IMR-90 (cell line): ENCODE results near the gene PATL2. TPM values are rescaled to one million over a fixed set of nuclear protein-coding genes. Genes with fewer than 3 reads are reported as not detected.

Source experiments
- ATAC-seq: fragments of 200-7000 bp; cut with Tn5 transposase; 2 replicates; pipeline ENCODE4 v1.9.1; 2020; ENCODE audit warnings: low read depth, mild to moderate bottlenecking, moderate library complexity
- BruUV-seq: library from RNA; stranded (reverse); fragments of 400-500 nt; replicated peaks from 2 replicates; lab custom pipeline; 2021; lab: Mats Ljungman, UMichigan
- CTCF ChIA-PET: fragments of 300-600 bp; formaldehyde crosslinking; extraction: SDS; loops from one replicate; lab custom pipeline; 2021; ENCODE audit warnings: antibody characterized with exemption; lab: Yijun Ruan, JAX
- POLR2A ChIA-PET: fragments of 300-600 bp; sonication (Branson Sonifier 250); formaldehyde crosslinking; loops from one replicate; lab custom pipeline; 2022; ENCODE audit warnings: antibody characterized with exemption; ENCODE audit not compliant: unreplicated experiment; lab: Charles Lee
- DNase-seq: peaks from one replicate; pipeline ENCODE4 v3.0.0; 2013
- H2AFZ ChIP-seq: replicated peaks from 2 replicates; pipeline ENCODE3; 2013; ENCODE audit warnings: low read length, mild to moderate bottlenecking; ENCODE audit not compliant: poor library complexity
- H2AK5ac ChIP-seq: 2 replicates; pipeline ENCODE4 v1.6.1; 2013; ENCODE audit warnings: low read depth, low read length, inconsistent platforms
- H2AK9ac ChIP-seq: replicated peaks from 2 replicates; pipeline ENCODE3; 2013; ENCODE audit warnings: mild to moderate bottlenecking, low read depth, low read length, moderate library complexity; ENCODE audit not compliant: poor library complexity
- H2BK120ac ChIP-seq: 2 replicates; pipeline ENCODE4 v1.6.1; 2013; ENCODE audit warnings: low read depth, low read length, inconsistent platforms
- H2BK15ac ChIP-seq: 3 replicates; pipeline ENCODE4 v1.6.1; 2013; ENCODE audit warnings: low read depth, low read length, inconsistent platforms
- H2BK20ac ChIP-seq: 2 replicates; pipeline ENCODE4 v1.6.1; 2013; ENCODE audit warnings: low read depth, mild to moderate bottlenecking, inconsistent platforms, low read length, moderate library complexity
- H2BK5ac ChIP-seq: 2 replicates; pipeline ENCODE4 v1.6.1; 2013; ENCODE audit warnings: mild to moderate bottlenecking, low read depth, low read length, inconsistent platforms; ENCODE audit not compliant: poor library complexity, severe bottlenecking
- H3K14ac ChIP-seq: replicated peaks from 2 replicates; pipeline ENCODE4 v1.6.1; 2013; ENCODE audit warnings: low read depth, low read length, inconsistent platforms
- H3K18ac ChIP-seq: 2 replicates; pipeline ENCODE4 v1.6.1; 2013; ENCODE audit warnings: low read depth, low read length, control low read depth
- H3K23ac ChIP-seq: 2 replicates; pipeline ENCODE4 v1.6.1; 2013; ENCODE audit warnings: low read depth, low read length, inconsistent platforms
- H3K27ac ChIP-seq: 2 replicates; pipeline ENCODE4 v1.5.1; 2013; ENCODE audit warnings: mild to moderate bottlenecking, control low read depth, low read length; ENCODE audit not compliant: insufficient read depth
- H3K27me3 ChIP-seq: 2 replicates; pipeline ENCODE4 v1.6.1; 2013; ENCODE audit warnings: low read length; ENCODE audit not compliant: control insufficient read depth, insufficient read depth
- H3K36me3 ChIP-seq: 2 replicates; pipeline ENCODE4 v1.6.1; 2013; ENCODE audit warnings: low read length, mixed read lengths; ENCODE audit not compliant: control insufficient read depth, insufficient read depth
- H3K4ac ChIP-seq: 2 replicates; pipeline ENCODE4 v1.6.1; 2013; ENCODE audit warnings: low read depth, low read length, inconsistent platforms
- H3K4me1 ChIP-seq: 2 replicates; pipeline ENCODE4 v1.6.1; 2013; ENCODE audit warnings: low read length, mixed read lengths; ENCODE audit not compliant: control insufficient read depth, insufficient read depth
- H3K4me2 ChIP-seq: 2 replicates; pipeline ENCODE4 v1.6.1; 2013; ENCODE audit warnings: low read depth, mild to moderate bottlenecking, control low read depth, low read length, moderate library complexity
- H3K4me3 ChIP-seq: 2 replicates; pipeline ENCODE4 v1.5.1; 2013; ENCODE audit warnings: low read depth, mild to moderate bottlenecking, control low read depth, low read length, moderate library complexity; ENCODE audit not compliant: insufficient read depth
- H3K56ac ChIP-seq: 2 replicates; pipeline ENCODE4 v1.6.1; 2013; ENCODE audit warnings: low read length, inconsistent platforms; ENCODE audit not compliant: insufficient read depth; ENCODE audit errors: extremely low read depth
- H3K79me1 ChIP-seq, 2 experiments: 2 replicates each; pipeline ENCODE4 v1.6.1; 2013; ENCODE audit warnings: low read length in 2 of 2, inconsistent platforms in 1 of 2, low read depth in 1 of 2
- H3K9ac ChIP-seq: 2 replicates; pipeline ENCODE4 v1.6.1; 2013; ENCODE audit warnings: low read depth, low read length, control low read depth
- H3K9me1 ChIP-seq: 2 replicates; pipeline ENCODE4 v1.6.1; 2013; ENCODE audit warnings: low read length, inconsistent platforms; ENCODE audit not compliant: insufficient read depth
- H3K9me3 ChIP-seq: 2 replicates; pipeline ENCODE4 v1.6.1; 2013; ENCODE audit warnings: low read length; ENCODE audit not compliant: control insufficient read depth, insufficient read depth
- H4K20me1 ChIP-seq: 2 replicates; pipeline ENCODE4 v1.6.1; 2013; ENCODE audit warnings: low read length, inconsistent platforms; ENCODE audit not compliant: insufficient read depth
- H4K5ac ChIP-seq: 2 replicates; pipeline ENCODE4 v1.6.1; 2013; ENCODE audit warnings: mild to moderate bottlenecking, low read depth, low read length, control low read depth
- H4K8ac ChIP-seq, 2 experiments: 2 replicates each; pipeline ENCODE4 v1.6.1; 2013; ENCODE audit warnings: low read depth in 2 of 2, low read length in 2 of 2, control low read depth in 1 of 2, inconsistent platforms in 1 of 2
- H4K91ac ChIP-seq: 2 replicates; pipeline ENCODE4 v1.6.1; 2013; ENCODE audit warnings: low read depth, low read length, inconsistent platforms; ENCODE audit not compliant: insufficient read depth
- BHLHE40 ChIP-seq: fragments of 150-350 bp; IDR thresholded peaks from 2 replicates; pipeline ENCODE4 v1.6.1; 2016; ENCODE audit warnings: mild to moderate bottlenecking, low read depth, low read length
- CEBPB ChIP-seq: IDR thresholded peaks from 2 replicates; pipeline ENCODE4 v1.6.1; 2012; ENCODE audit warnings: low read depth, low read length, improper control_type of control experiment
- CHD1 ChIP-seq: IDR thresholded peaks from 2 replicates; pipeline ENCODE4 v1.6.1; 2012; ENCODE audit warnings: low read depth, low read length, improper control_type of control experiment
- CTCF ChIP-seq: conservative IDR thresholded peaks from 2 replicates; pipeline ENCODE4 v1.5.1; 2012; ENCODE audit warnings: mild to moderate bottlenecking, low read depth, low read length, improper control_type of control experiment
- ELK1 ChIP-seq: fragments of 150-350 bp; IDR thresholded peaks from 2 replicates; pipeline ENCODE4 v1.6.1; 2016; ENCODE audit warnings: low read depth, mild to moderate bottlenecking, low read length, moderate library complexity, borderline replicate concordance
- FOS ChIP-seq: fragments of 150-350 bp; IDR thresholded peaks from 2 replicates; pipeline ENCODE4 v1.6.1; 2016; ENCODE audit warnings: low read depth, low read length
- MAFK ChIP-seq: IDR thresholded peaks from 2 replicates; pipeline ENCODE4 v1.6.1; 2012; ENCODE audit warnings: low read depth, low read length, improper control_type of control experiment
- MAZ ChIP-seq: IDR thresholded peaks from 2 replicates; pipeline ENCODE4 v1.6.1; 2012; ENCODE audit warnings: low read depth, mild to moderate bottlenecking, low read length, improper control_type of control experiment, moderate library complexity, borderline replicate concordance
- MXI1 ChIP-seq: IDR thresholded peaks from 2 replicates; pipeline ENCODE4 v1.6.1; 2012; ENCODE audit warnings: low read depth, mild to moderate bottlenecking, low read length, moderate library complexity, borderline replicate concordance
- NFE2L2 ChIP-seq: fragments of 150-350 bp; IDR thresholded peaks from 2 replicates; pipeline ENCODE4 v1.6.1; 2016; ENCODE audit warnings: low read depth, mild to moderate bottlenecking, low read length
- POLR2A ChIP-seq: IDR thresholded peaks from 2 replicates; pipeline ENCODE4 v1.6.1; 2012; ENCODE audit warnings: mild to moderate bottlenecking, low read depth, low read length
- RAD21 ChIP-seq: IDR thresholded peaks from 2 replicates; pipeline ENCODE4 v1.6.1; 2012; ENCODE audit warnings: low read length, improper control_type of control experiment
- RCOR1 ChIP-seq: IDR thresholded peaks from 2 replicates; pipeline ENCODE4 v1.6.1; 2012; ENCODE audit warnings: mild to moderate bottlenecking, low read length, improper control_type of control experiment; ENCODE audit not compliant: insufficient replicate concordance
- RFX5 ChIP-seq: IDR thresholded peaks from 2 replicates; pipeline ENCODE4 v1.8.0; 2012; ENCODE audit warnings: low read depth, mild to moderate bottlenecking, low read length, moderate library complexity
- USF2 ChIP-seq: fragments of 150-350 bp; IDR thresholded peaks from 2 replicates; pipeline ENCODE4 v1.6.1; 2017; ENCODE audit warnings: mild to moderate bottlenecking, antibody characterized with exemption, low read length, low read depth
- WGBS, 2 experiments: methylation state at CpG; one replicate each; pipeline versions ENCODE4 v1.1.5 to v1.1.7; 2013; ENCODE audit warnings: missing lambda C conversion rate in 2 of 2; ENCODE audit not compliant: insufficient read length in 1 of 2; ENCODE audit errors: extremely low coverage in 2 of 2; 5-methylcytosine and 5-hydroxymethylcytosine counted together
- dilution Hi-C: fragments of 300-500 bp; cut with HindIII; formaldehyde crosslinking; loops from one replicate; pipeline ENCODE4 v1.14.3; 2018; ENCODE audit warnings: low sequenced_read_pairs; ENCODE audit not compliant: unreplicated experiment
- in situ Hi-C: fragments of 300-500 bp; cut with MboI; formaldehyde crosslinking; loops from 3 replicates; pipeline ENCODE4 v1.14.3; 2019; ENCODE audit warnings: low sequenced_read_pairs, inconsistent platforms, mixed read lengths
- intact Hi-C: fragments of 100-400 bp; cut with micrococcal nuclease; formaldehyde crosslinking; loops from 2 replicates; pipeline ENCODE4 v1.10.0; 2022
- polyA plus RNA-seq, 3 experiments: library from polyadenylated mRNA; depleted of rRNA; stranded (reverse); fragments of >200 nt; gene quantifications; 2 replicates each; pipeline ENCODE4 v1.2.3, GENCODE V29; 2012; ENCODE audit warnings: low replicate concordance in 1 of 3
- total RNA-seq: library from RNA; depleted of rRNA; stranded (reverse); fragments of >200 nt; gene quantifications from 2 replicates; pipeline ENCODE4 v1.2.3, GENCODE V29; 2012

The PATL2 gene
- total and polyA plus RNA-seq, 2 of the 4 experiments (the other 2 are of a cell fraction) = 0.10 TPM; not detected in 1

GRCh38 chr15:44668921-44669320 lies 42.2 kb downstream of the PATL2 start:
- Histone ChIP-seq H4K20me1 (no peaks in the 10 kb centered on the region), H3K79me1 (no peaks in the 10 kb centered on the region; a peak in 1 of 4 replicates), H3K14ac (no peak overlapping the region), H3K4ac (no peak overlapping the region), H2AK5ac (no peak overlapping the region), H4K8ac (no peak overlapping the region), H2BK5ac (no peak overlapping the region), H2BK20ac (no peak overlapping the region), H2AK9ac (no peak overlapping the region), H3K4me2 (no peak overlapping the region), H3K23ac (no peak overlapping the region), H2BK120ac (no peak overlapping the region), H3K36me3 (no peaks in the 10 kb centered on the region), H3K27me3 (peaks cover 18% of the 10 kb centered on the region), H2BK15ac (no peak overlapping the region), H3K56ac (no peak overlapping the region), H3K4me3 (no peak overlapping the region), H4K5ac (no peak overlapping the region), H4K91ac (no peak overlapping the region), H3K18ac (no peak overlapping the region), H3K9me3 (no peaks in the 10 kb centered on the region), H3K4me1 (no peaks in the 10 kb centered on the region), H3K9ac (no peak overlapping the region), H3K27ac (no peak overlapping the region), H2AFZ (no peak overlapping the region), H3K9me1 (0 out of 2 replicates have a peak, but pooled peaks cover 3% of the 10 kb centered on the region)
- intact Hi-C loops (loop anchor here (5.0 kb wide), 1 partner anchor 33 kb away; no protein-coding TSS in a partner anchor), in situ Hi-C loops (loop anchor here (5.0 kb wide), 1 partner anchor 68 kb away; the partner anchor contains the start of gene TRIM69), dilution Hi-C loops (no loop called here)
- ChIA-PET POLR2A (no interaction called here), CTCF (no interaction called here)
- no peak for ATAC-seq
- no peak for TF ChIP-seq CHD1
- TF ChIP-seq FOS = no peak
- no peak for TF ChIP-seq MXI1
- TF ChIP-seq ELK1 = no peak
- TF ChIP-seq NFE2L2 = no peak
- TF ChIP-seq MAZ = no peak
- no peak for TF ChIP-seq CTCF
- TF ChIP-seq RAD21 = no peak
- TF ChIP-seq RFX5 = no peak
- no peak for TF ChIP-seq USF2
- no peak for TF ChIP-seq BHLHE40
- no peak for TF ChIP-seq CEBPB
- no peak for TF ChIP-seq MAFK
- TF ChIP-seq POLR2A = no peak
- no peak for TF ChIP-seq RCOR1
- no peak for DNase-seq
- no TSS peak for BruUV-seq
- no CpG with 5 or more reads among the region's 2 CpGs for WGBS, 2 experiments
